Endothelial cell of umbilical vein (primary cell): Measurements from ENCODE around the gene ERGIC1. TPM values are rescaled to one million over a fixed set of nuclear protein-coding genes. Genes with fewer than 3 reads are reported as not detected.
A peak's percentile ranks its signal among the peaks of the same experiment; 100 is the strongest.

Experiments used
- BruUV-seq: library from RNA; stranded (reverse); fragments of 400-500 nt; replicated peaks from 2 replicates; lab custom pipeline; 2021; lab: Mats Ljungman, UMichigan
- CTCF ChIA-PET: fragments of 300-600, 350-600 bp; sonication (Branson Sonifier 250); formaldehyde crosslinking; loops from one replicate; lab custom pipeline; 2021; ENCODE audit warnings: antibody characterized with exemption, inconsistent platforms; lab: Charles Lee
- POLR2A ChIA-PET: fragments of 300-600, 350-600 bp; sonication (Branson Sonifier 250); formaldehyde crosslinking; loops from one replicate; lab custom pipeline; 2021; ENCODE audit warnings: antibody characterized with exemption, inconsistent platforms; lab: Charles Lee
- DNase-seq: peaks from one replicate; pipeline ENCODE4 v3.0.0-alpha.2; 2011; ENCODE audit warnings: low read depth, low spot score
- FAIRE-seq: peaks from 2 replicates; lab custom pipeline; 2011; peaks lifted over from hg19 to GRCh38; lab: Jason Lieb, UNC
- H2AFZ ChIP-seq: 2 replicates; pipeline ENCODE4 v1.6.0; 2012; ENCODE audit warnings: low read depth, low read length, control low read depth, inconsistent platforms
- H3K27ac ChIP-seq: 2 replicates; pipeline ENCODE4 v1.5.1; 2011; ENCODE audit warnings: low read depth, mild to moderate bottlenecking, control low read depth, low read length, moderate library complexity; ENCODE audit not compliant: insufficient read depth
- H3K27me3 ChIP-seq, 2 experiments: 2 replicates each; pipeline versions ENCODE4 v1.6.0 to v1.6.1; 2011; ENCODE audit warnings: low read length in 2 of 2, mixed read lengths in 1 of 2; ENCODE audit not compliant: control insufficient read depth in 2 of 2, insufficient read depth in 2 of 2
- H3K36me3 ChIP-seq, 2 experiments: 2 replicates in 1 of 2; 3 replicates in 1 of 2; pipeline ENCODE4 v1.5.1; 2011; ENCODE audit warnings: low read length in 2 of 2, mild to moderate bottlenecking in 1 of 2, moderate library complexity in 1 of 2; ENCODE audit not compliant: control insufficient read depth in 2 of 2, insufficient read depth in 2 of 2; ENCODE audit errors: extremely low read depth in 1 of 2
- H3K4me1 ChIP-seq: 3 replicates; pipeline ENCODE4 v1.5.1; 2011; ENCODE audit warnings: mild to moderate bottlenecking, low read length; ENCODE audit not compliant: control insufficient read depth, insufficient read depth; ENCODE audit errors: extremely low read depth
- H3K4me2 ChIP-seq: 2 replicates; pipeline ENCODE4 v1.6.1; 2011; ENCODE audit warnings: low read length, control low read depth, mixed read lengths; ENCODE audit not compliant: insufficient read depth
- H3K4me3 ChIP-seq, 3 experiments: fragments of 200-600 bp in 1 of 3; sonication (generic), shearing (Covaris generic) in 1 of 3; replicated peaks in 1 of 3; 2 replicates each; pipeline ENCODE4 v1.5.1; 2011 to 2016; ENCODE audit warnings: control low read depth in 3 of 3, low read length in 3 of 3, mild to moderate bottlenecking in 2 of 3, inconsistent platforms in 1 of 3, low read depth in 1 of 3, moderate library complexity in 1 of 3; ENCODE audit not compliant: insufficient read depth in 1 of 3
- H3K79me2 ChIP-seq: 2 replicates; pipeline ENCODE4 v1.6.0; 2012; ENCODE audit warnings: low read length, inconsistent platforms; ENCODE audit not compliant: control insufficient read depth, insufficient read depth
- H3K9ac ChIP-seq: replicated peaks from 2 replicates; pipeline ENCODE3; 2011; ENCODE audit warnings: low read length, control low read depth; ENCODE audit not compliant: insufficient read depth; ENCODE audit errors: extremely low read depth
- H3K9me1 ChIP-seq: replicated peaks from 3 replicates; pipeline ENCODE4 v1.6.0; 2011; ENCODE audit warnings: mild to moderate bottlenecking, low read length; ENCODE audit not compliant: control insufficient read depth, insufficient read depth; ENCODE audit errors: extremely low read depth
- H3K9me3 ChIP-seq: replicated peaks from 2 replicates; pipeline ENCODE4 v1.5.1; 2012; ENCODE audit warnings: low read length, inconsistent platforms; ENCODE audit not compliant: control insufficient read depth, insufficient read depth
- H4K20me1 ChIP-seq: replicated peaks from 2 replicates; pipeline ENCODE3; 2011; ENCODE audit warnings: mild to moderate bottlenecking, low read length; ENCODE audit not compliant: control insufficient read depth, insufficient read depth; ENCODE audit errors: extremely low read depth
- CTCF ChIP-seq, 2 donors: IDR thresholded peaks; 1 replicate in 1 of 2; 2 replicates in 1 of 2; pipeline ENCODE4 v1.5.1; 2011; ENCODE audit warnings: low read length in 2 of 2, mild to moderate bottlenecking in 2 of 2, moderate library complexity in 2 of 2, control low read depth in 1 of 2, inconsistent platforms in 1 of 2, low read depth in 1 of 2; ENCODE audit not compliant: insufficient read depth in 1 of 2; ENCODE audit errors: extremely low read depth in 1 of 2
- EZH2 ChIP-seq: IDR thresholded peaks from 2 replicates; pipeline ENCODE4 v1.6.1; 2012; ENCODE audit warnings: borderline replicate concordance, low read depth, mild to moderate bottlenecking, moderate library complexity, low read length, inconsistent platforms; ENCODE audit not compliant: severe bottlenecking
- FOS ChIP-seq: IDR thresholded peaks from 2 replicates; pipeline ENCODE4 v1.6.1; 2011; ENCODE audit warnings: mild to moderate bottlenecking, low read length, moderate library complexity, borderline replicate concordance; ENCODE audit not compliant: insufficient read depth
- GATA2 ChIP-seq: IDR thresholded peaks from 2 replicates; pipeline ENCODE4 v1.7.0; 2011; ENCODE audit warnings: low read depth, mild to moderate bottlenecking, moderate library complexity, mixed read lengths, low read length; ENCODE audit not compliant: insufficient read length, insufficient read depth
- JUN ChIP-seq: IDR thresholded peaks from 2 replicates; pipeline ENCODE4 v1.6.1; 2011; ENCODE audit warnings: borderline replicate concordance, low read depth; ENCODE audit not compliant: insufficient read length, insufficient read depth
- MAX ChIP-seq: IDR thresholded peaks from 2 replicates; pipeline ENCODE4 v1.6.1; 2011; ENCODE audit not compliant: insufficient read depth, insufficient read length
- MYC ChIP-seq: IDR thresholded peaks from one replicate; pipeline ENCODE4 v1.6.1; 2011; ENCODE audit warnings: mild to moderate bottlenecking, low read depth, low read length
- POLR2A ChIP-seq: IDR thresholded peaks from 2 replicates; pipeline ENCODE4 v1.6.1; 2012; ENCODE audit warnings: low read depth, mild to moderate bottlenecking, control low read depth, low read length
- POLR2AphosphoS5 ChIP-seq: IDR thresholded peaks from 2 replicates; pipeline ENCODE4 v1.6.1; 2012; ENCODE audit warnings: low read depth, mild to moderate bottlenecking, control low read depth, low read length, moderate library complexity; ENCODE audit not compliant: insufficient read depth
- dilution Hi-C: fragments of 300-500 bp; cut with MboI; formaldehyde crosslinking; loops from one replicate; pipeline ENCODE4 v1.15.0; 2019; ENCODE audit warnings: low sequenced_read_pairs; ENCODE audit not compliant: extremely low pct_ligation_motif_present
- intact Hi-C: fragments of 100-400 bp; cut with micrococcal nuclease; formaldehyde crosslinking; loops from one replicate; pipeline ENCODE4 v1.10.0; 2022
- polyA plus RNA-seq, 4 experiments: library from polyadenylated mRNA; depleted of rRNA in 3 of 4; stranded (reverse) in 3 of 4; unstranded in 1 of 4; fragments of >200 nt; gene quantifications; 2 replicates each; pipeline versions ENCODE4 v1.2.1 to v1.2.3, GENCODE V29; 2011 to 2012; ENCODE audit warnings: missing spikeins in 1 of 4
- total RNA-seq: library from RNA; stranded (reverse); gene quantifications from 2 replicates; pipeline ENCODE4 v1.2.3, GENCODE V29; 2021

ERGIC1 gene
- total and polyA plus RNA-seq, 2 donors (not counting 3 experiments of a cell fraction or from before 2014, with no cell fraction given): 105 to 109 TPM

GRCh38 chr5:172901012-172901780 is 67.1 kb downstream of the ERGIC1 start:
- Histone ChIP-seq H3K79me2 (no peaks in the 10 kb centered on the region), H3K4me3 (no peak overlapping the region), H3K4me2 (no peak overlapping the region), H3K9me1 (no peaks in the 10 kb centered on the region), H3K27ac (peak overlapping the region; percentile 72), H3K9me3 (no peaks in the 10 kb centered on the region), H3K4me1 (peaks cover 55% of the 10 kb centered on the region), H3K27me3 (no peaks in the 10 kb centered on the region), H3K36me3 (peaks cover 0 to 2% of the 10 kb centered on the region in 2 experiments), H2AFZ (no peak overlapping the region), H3K9ac (peak overlapping the region; percentile 12), H4K20me1 (no peaks in the 10 kb centered on the region)
- TF ChIP-seq POLR2A: peak; percentile 14
- no peak for TF ChIP-seq EZH2
- TF ChIP-seq JUN: peak; percentile 30
- peak; percentile 59 for TF ChIP-seq GATA2
- TF ChIP-seq FOS: no peak
- no peak for TF ChIP-seq MYC
- no peak for TF ChIP-seq MAX
- peak; percentile 54 for TF ChIP-seq POLR2AphosphoS5
- no peak for TF ChIP-seq CTCF (IDR thresholded peaks at IDR 0.05; ENCODE audit: extremely low read depth in 1 of 2, insufficient read depth in 1 of 2, low read depth in 1 of 2, low read length in 2 of 2)
- ChIA-PET POLR2A (interaction anchor here (0.8 kb wide), 1 partner anchor 130 kb away, joined by 4 read pairs; the partner anchor contains the start of gene DUSP1), CTCF (interaction anchor here (4.6 kb wide), 1 partner anchor 129 kb away, joined by 31 read pairs; the partner anchor contains the start of gene DUSP1)
- dilution Hi-C loops (no loop called here), intact Hi-C loops (loop anchor here (1.0 kb wide), 1 partner anchor 130 kb away; the partner anchor contains the start of gene DUSP1)
- no TSS peak for BruUV-seq
- FAIRE-seq (peak; percentile 85), DNase-seq (peak; percentile 68)
